GM21528 (cell line): ENCODE measurements around the gene KCNN3.

Experiments used
- ATAC-seq: cut with Tn5 transposase; IDR thresholded peaks from one replicate; pipeline ENCODE4 v1.9.1; 2021; ENCODE audit warnings: mild to moderate bottlenecking, moderate library complexity; ENCODE audit not compliant: unreplicated experiment, low FRiP score

Gene KCNN3

GRCh38 chr1:154739654-154740053, 130.4 kb downstream of the KCNN3 start:
- ATAC-seq = no peak

- ATAC-seq = no peak
Measured at GRCh38 chr1:154736841-154737240, 133.2 kb downstream of the KCNN3 start.

DNA sequence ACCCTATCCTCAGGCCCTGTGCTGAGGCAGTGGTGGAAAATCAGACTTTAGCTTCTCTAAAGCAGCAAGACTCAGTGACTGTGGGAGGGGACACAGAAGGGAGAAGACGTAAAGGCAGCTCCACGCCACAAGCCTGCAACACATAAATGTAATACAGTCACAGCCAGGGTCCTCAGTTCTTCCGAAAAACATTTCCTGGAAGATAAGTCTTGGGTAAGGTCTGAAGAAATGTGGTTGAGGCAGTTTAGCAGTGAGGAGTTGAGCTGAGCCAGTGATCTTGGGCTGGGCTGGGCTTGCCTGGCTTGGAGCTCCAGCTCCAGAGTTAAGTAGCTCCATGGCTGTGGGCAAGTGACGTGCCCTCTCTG, 134.3 kb downstream of the KCNN3 start:
- ATAC-seq = no peak

DNA sequence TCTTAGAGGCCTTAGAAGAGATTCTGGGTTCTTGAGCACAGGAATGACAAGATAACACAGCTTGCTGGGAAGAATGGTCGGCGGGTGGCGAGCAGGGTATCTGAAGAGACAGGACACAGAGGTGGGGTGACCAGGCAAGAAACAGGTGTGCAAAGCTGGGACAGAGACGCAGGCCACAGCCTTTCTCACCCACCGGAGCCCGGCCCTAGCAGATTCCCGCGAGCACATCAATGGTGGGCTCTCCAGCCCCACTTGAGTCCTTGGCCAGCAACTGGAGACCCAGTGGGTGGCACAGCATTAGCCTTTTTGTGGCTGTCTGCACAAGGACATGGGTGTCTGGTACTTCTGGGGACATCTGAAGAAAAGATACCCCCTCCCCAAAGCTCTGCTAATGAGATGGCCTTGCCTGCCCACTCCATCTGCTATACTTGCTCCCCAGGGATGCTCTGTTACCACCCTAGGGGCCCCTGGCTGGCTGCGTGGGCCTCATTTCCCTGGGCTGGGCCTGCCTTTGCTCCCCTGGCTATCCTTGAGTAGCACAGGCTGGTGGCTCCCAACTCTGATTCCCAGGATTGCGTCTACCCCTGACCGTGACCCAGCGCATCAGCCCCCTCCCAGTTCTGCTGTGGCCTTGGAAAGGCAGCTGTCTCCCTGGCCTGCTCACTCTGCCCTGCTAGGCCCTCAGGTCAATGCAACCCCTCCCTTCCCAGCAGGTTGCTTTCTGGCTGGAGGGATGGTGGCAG, 134.8 kb downstream of the KCNN3 start:
- ATAC-seq = no peak

GRCh38 chr1:154733621-154734020, 136.5 kb downstream of the KCNN3 start:
- no peak for ATAC-seq

DNA sequence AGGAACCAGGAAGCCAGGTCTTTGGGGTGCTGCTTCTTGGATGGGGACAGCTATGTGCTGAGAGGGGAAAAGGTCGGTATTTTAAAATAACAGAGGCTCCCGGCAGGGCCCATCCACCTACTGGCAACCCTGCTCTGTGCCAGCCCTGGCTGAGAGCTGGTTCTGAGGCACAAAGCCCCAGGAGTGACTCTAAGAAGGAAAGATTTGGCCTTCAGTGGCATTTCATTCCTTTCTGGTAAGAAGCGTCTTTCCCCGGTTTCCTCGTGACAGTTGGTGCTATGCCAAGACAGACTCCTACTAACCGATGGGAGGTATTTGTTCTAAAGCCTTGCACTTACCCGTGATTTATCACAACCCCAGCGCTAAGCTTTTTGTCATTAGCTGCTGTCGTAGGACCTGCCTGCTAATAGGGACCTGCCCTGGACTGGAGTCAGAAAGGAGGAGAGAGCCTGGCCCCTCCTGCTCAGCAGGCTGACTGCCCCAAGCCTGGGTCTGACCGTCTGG, 139.0 kb downstream of the KCNN3 start:
- no peak for ATAC-seq

DNA sequence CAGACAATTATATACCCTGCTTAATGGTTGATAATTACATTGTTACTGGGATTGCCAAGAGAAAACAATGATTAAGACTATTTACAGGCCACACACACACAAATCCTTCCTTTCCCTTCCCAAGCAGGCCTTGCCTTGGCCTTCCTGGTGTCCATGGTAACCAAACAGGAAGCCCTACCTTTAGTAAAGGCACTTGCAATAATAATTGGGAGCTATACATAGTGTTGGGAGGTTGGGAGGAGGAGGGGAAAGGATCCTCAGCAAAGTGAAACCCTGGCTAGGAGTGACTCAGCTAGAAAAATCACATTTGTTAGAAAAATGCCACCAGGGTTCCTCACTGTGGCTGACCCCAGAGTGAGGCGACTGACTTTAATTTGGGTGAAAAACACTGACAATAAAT, 139.8 kb downstream of the KCNN3 start:
- no peak for ATAC-seq

- ATAC-seq = no peak
Measured at GRCh38 chr1:154729577-154729976, 140.5 kb downstream of the KCNN3 start.

- ATAC-seq = no peak
Measured at GRCh38 chr1:154729031-154729442, 141.0 kb downstream of the KCNN3 start.

DNA sequence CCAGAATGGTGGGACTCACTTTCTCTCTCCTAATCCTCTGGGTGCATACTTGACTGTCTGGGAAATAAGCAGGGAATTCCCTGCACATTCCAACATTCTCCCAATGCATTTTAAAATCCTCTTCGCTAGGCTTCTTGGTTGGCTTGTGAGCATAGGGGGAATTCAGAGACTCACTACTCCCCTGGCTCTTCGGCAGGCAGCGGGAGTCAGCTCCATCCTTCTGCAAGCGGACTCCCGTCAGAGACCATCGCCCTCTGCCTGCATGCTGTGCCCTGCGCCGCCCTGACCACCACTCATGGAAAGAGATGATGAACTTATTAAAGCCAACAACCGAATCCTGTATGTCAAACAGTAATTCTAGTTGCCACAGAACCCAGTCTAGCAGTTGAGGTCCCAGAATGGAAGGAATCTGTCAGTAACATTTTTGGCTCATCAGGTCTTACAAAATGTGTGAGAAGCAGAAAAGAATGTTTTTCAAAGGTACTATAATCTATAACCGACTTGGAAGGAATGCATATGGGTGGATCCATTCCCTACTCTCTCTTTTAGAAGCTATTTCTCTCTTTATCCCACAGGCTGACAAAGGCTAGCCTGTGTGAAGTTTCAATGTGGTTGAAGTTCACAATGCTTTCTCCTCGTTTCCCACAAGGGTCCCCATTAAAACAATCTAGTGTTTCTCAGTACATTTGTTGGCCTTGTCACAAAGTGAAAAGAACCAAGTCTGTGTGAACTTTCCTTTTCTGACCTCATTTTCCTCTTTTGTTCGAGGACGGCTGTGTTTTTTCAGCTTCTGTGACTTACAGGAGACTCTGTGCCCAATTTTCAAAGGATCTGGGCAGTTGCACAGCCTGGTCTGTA, 143.0 kb downstream of the KCNN3 start:
- no peak for ATAC-seq

GRCh38 chr1:154726443-154726842, 143.6 kb downstream of the KCNN3 start:
- ATAC-seq = no peak

DNA sequence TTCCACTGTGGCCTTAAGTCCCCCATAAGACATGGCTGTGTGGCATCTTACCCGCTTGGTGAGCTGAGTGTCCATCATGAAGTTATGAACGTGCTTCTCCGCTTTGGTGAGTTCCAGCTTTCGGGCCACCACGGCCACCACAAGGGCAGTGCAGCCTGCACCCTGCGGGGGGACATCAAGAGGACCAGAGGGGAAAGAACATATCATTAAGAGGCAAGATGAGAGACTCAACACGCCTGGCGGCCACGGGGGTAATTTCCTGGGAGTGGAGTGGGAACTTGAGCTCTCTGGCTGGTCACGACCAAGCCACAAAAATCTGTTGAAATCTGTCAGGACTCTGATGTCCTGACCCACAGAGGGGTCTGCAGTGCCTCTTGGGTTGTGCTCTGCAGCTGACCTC, 144.2 kb downstream of the KCNN3 start:
- no peak for ATAC-seq

- no peak for ATAC-seq
Measured at GRCh38 chr1:154720328-154721297, 149.5 kb downstream of the KCNN3 start.

DNA sequence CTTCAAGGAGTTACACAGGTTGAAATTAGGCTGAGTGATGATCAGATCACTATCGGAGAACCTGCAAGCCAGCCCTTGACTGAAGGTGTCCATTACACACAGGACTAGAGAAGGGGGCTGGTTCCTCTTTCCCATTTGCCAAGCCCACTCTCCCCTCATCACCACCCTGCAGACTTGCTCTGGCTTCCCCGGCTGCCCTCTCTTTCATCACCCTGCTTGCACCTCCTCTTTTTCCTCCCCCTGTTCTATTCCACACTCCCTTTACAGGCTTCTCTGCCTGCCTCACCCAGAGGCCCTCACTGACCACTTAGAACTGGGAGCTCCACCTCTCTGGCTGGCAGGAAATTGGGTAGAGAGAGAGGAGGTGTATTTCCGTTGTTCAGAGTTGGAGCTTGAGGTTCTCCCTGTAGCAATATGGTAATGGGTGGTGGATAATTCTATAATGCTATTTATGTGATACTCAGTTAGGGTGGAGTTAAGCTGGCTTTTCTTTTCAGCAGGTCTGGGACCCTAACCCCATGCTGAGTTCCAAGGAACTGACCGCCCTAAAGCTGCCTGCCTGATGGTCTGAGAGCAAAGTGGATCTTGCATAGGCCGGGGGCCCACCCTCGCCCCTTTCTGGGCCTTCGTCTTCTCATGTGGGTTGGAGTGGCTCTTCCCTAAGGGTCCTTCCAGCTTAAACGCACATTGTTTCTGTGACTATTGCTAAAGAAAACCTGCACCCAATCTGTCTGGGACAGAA, 150.3 kb downstream of the KCNN3 start:
- no peak for ATAC-seq

DNA sequence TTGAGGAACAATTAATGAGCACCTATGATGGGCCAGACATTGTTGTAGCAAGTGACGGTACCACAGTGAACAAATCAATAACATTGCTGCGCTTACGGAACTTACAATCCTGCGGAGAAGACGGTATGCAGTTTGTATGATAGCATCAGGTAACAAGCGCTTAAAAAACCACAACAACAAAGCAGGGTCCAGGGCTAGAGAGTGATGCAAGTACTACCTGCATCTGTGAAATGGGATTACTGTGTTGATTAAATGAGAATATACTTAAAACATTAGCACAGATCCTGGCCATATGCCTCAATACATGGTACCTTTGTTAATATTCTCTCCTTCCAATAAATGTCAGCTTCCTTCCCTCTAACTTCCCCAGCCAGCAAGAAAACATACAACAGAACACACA, 151.5 kb downstream of the KCNN3 start:
- no peak for ATAC-seq

DNA sequence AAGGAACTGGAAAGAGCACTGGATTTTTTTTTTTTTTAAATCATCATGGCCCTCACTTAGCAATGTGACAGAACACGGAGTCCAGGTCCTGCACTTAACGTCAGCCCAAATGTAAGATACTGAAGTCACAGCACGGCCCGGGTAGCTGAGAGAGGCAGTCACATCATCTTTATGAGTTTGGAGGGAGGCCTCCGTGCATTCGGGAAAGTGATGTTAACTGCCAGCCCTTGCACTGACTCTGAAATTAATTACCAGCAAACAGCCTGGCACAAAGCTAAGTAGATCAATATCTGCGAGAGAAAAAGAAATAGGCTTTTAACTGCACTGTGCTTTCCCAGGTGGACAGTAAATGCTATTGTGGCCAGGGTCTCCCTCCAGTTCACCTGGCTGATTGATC, 152.6 kb downstream of the KCNN3 start:
- no peak for ATAC-seq

DNA sequence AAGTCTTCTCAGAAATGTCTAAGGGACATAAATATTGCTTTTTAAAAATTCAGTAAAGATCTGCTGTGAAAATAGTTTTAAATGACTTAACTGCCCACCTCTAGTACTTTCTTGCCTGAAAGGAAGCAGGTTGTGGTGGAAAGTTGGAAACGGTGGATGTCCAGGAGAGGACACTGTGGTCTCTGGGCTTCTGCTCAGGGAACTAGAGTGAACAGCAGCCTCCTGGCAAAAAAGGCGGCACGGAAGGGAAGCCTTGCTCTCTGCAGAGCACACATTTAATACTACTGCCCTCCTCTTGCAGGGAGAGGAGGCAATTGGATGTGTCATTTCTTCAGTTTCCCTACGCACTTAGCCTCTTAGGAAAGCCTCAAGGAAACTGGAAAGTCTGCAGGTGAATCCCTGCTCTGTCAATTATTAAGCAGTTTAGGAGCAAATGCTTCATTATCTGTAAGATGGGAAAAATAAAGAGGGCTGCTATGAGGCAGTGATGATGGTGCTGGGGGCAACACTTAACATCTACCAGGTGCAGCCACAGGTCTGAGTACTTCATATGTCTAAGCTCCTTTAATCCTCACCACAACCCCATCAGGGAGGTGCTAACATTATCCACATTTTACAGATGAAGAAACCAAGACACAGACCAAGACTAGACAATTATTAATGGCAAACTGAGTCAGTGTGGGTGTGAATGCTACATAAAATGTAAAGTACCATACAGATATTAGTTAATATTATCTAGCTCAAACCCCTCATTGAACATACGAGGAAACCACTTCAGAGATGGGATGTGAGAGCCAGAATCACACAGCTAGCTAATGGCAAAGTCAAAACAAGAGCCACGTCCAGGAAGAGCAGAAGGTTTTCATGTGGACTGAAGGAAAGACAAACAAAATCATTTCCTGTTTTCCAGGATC, 153.2 kb downstream of the KCNN3 start:
- no peak for ATAC-seq

DNA sequence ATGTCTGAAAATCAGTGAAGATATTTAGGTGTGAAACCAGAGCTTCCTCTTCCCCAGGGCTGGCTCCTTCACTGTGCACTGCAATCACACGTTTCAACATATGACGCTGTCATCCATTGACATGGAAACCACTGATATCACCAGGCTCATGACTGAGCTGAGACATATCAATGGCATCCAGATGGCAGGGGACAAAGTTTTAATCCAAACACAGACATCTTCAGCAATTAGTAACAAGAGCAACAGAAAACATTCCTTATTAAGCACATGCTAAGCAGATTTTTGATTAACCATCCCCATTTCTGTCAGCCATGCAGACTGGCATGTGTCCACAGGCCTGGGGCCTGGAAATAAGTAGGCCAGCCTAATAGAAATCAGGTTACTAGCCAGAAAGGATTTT, 154.1 kb downstream of the KCNN3 start:
- ATAC-seq = no peak

- ATAC-seq = no peak
Measured at GRCh38 chr1:154715385-154715784, 154.7 kb downstream of the KCNN3 start.
